Measurements from ENCODE around the gene SIX6.

The SIX6 gene

DNA sequence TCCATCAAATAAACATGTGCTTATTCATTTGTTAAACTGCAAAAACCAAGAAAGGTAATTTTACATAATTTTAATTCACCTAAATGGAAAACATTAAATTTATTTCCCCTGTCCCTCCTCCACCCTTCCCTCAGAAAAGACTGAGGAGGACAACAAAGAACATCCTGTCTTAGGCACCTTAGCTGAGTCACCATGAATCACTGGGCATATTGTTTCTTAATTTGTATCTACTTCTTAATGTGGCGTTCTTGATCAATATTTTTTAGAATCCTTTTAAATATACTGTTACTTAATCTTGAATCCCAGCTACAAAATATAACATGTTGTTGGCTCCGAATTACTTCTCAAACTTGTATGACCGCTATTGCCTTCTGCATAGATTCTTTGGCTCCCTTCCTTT lies 23.5 kb downstream of the SIX6 start:
- peak; percentile 89 for ATAC-seq (ENCODE audit: low read depth)
- DNase-seq (ENCODE audit: low spot score) = no peak
- no peaks in the 10 kb centered on the region for H3K36me3 ChIP-seq (ENCODE audit: low read depth)
- TF ChIP-seq, protein P1, sequence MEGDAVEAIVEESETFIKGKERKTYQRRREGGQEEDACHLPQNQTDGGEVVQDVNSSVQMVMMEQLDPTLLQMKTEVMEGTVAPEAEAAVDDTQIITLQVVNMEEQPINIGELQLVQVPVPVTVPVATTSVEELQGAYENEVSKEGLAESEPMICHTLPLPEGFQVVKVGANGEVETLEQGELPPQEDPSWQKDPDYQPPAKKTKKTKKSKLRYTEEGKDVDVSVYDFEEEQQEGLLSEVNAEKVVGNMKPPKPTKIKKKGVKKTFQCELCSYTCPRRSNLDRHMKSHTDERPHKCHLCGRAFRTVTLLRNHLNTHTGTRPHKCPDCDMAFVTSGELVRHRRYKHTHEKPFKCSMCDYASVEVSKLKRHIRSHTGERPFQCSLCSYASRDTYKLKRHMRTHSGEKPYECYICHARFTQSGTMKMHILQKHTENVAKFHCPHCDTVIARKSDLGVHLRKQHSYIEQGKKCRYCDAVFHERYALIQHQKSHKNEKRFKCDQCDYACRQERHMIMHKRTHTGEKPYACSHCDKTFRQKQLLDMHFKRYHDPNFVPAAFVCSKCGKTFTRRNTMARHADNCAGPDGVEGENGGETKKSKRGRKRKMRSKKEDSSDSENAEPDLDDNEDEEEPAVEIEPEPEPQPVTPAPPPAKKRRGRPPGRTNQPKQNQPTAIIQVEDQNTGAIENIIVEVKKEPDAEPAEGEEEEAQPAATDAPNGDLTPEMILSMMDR (IDR thresholded peaks at IDR 0.05; ENCODE audit: poor library complexity, severe bottlenecking) = no peak
- H3K4me3 ChIP-seq (ENCODE audit: severe bottlenecking) = no peak overlapping the region
- no peaks in the 10 kb centered on the region for H3K9me3 ChIP-seq (ENCODE audit: severe bottlenecking)
- H3K4me1 ChIP-seq (ENCODE audit: insufficient read depth, poor library complexity, severe bottlenecking) = peaks cover 13% of the 10 kb centered on the region
- H3K27ac ChIP-seq (ENCODE audit: poor library complexity, severe bottlenecking) = no peak overlapping the region
- H3K27me3 ChIP-seq (ENCODE audit: insufficient read depth, poor library complexity, severe bottlenecking) = no peaks in the 10 kb centered on the region

DNA sequence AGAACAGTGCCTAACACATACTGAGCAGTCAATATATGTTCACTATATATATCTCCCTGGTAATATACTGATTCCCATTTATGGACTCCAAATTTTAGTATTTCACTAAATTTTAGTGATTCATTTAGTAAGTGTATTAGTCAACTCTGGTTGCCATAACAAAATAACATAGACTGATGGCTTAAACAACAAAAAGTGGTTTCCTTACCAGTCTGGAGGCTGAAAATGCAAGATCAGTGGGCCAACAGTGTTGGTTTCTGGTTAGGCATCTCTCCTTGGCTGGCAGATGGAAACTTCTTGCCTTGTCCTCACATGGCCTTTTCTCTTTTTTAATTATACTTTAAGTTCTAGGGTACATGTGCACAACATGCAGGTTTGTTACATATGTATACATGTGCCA lies 28.7 kb downstream of the SIX6 start:
- no peaks in the 10 kb centered on the region for H3K36me3 ChIP-seq (ENCODE audit: low read depth)
- ATAC-seq (ENCODE audit: low read depth) (no peak), DNase-seq (ENCODE audit: low spot score) (no peak)
- H3K9me3 ChIP-seq (ENCODE audit: severe bottlenecking) = no peaks in the 10 kb centered on the region
- H3K4me3 ChIP-seq (ENCODE audit: severe bottlenecking) = no peak overlapping the region
- H3K27ac ChIP-seq (ENCODE audit: poor library complexity, severe bottlenecking) = no peak overlapping the region
- H3K27me3 ChIP-seq (ENCODE audit: insufficient read depth, poor library complexity, severe bottlenecking) = no peaks in the 10 kb centered on the region
- peaks cover 4% of the 10 kb centered on the region for H3K4me1 ChIP-seq (ENCODE audit: insufficient read depth, poor library complexity, severe bottlenecking)
- TF ChIP-seq, protein P1 (IDR thresholded peaks at IDR 0.05; ENCODE audit: poor library complexity, severe bottlenecking) = no peak

DNA sequence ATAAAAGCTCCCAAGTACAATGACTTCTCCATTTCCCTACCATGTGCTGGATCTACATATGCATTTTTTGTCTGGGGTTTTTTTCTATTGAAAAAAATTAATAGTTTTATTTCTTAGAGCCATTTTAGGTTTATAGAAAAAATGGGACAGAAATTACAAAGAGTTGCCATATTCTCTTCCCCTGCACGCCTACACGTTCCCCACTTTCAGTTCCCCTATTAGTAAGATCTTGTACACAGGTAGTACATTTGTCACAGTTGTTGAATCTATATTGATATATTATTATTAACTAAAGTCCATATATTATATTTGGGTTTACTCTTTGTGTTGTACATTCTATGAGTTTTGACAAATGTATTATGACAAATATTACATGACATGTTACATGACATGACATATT lies 35.7 kb downstream of the SIX6 start:
- ATAC-seq (ENCODE audit: low read depth) (no peak), DNase-seq (ENCODE audit: low spot score) (no peak)
- Histone ChIP-seq H3K4me1 (ENCODE audit: insufficient read depth, poor library complexity, severe bottlenecking) (no peaks in the 10 kb centered on the region), H3K9me3 (ENCODE audit: severe bottlenecking) (peaks cover 7% of the 10 kb centered on the region), H3K4me3 (ENCODE audit: severe bottlenecking) (no peak overlapping the region), H3K36me3 (ENCODE audit: low read depth) (no peaks in the 10 kb centered on the region), H3K27ac (ENCODE audit: poor library complexity, severe bottlenecking) (no peak overlapping the region), H3K27me3 (ENCODE audit: insufficient read depth, poor library complexity, severe bottlenecking) (peaks cover 15% of the 10 kb centered on the region)
- TF ChIP-seq, protein P1 (IDR thresholded peaks at IDR 0.05; ENCODE audit: poor library complexity, severe bottlenecking) = no peak

DNA sequence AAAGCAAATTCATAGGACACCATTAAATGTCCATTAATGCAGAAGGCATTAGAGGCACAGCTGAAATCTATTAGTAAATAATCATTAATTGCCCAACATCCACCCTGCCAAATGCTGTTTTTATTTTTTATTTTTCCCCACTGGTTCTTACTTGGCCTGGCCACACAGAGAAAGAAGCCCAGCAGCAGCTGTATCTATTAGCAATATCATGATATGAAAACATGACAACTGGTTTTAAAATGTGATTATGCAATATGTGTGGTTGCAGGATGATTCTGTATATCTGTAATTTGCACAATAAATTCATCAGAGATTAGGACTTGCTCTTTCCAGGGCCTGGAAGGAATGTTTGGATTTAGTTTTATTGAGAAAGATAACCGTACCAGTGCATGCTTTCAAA lies 44.9 kb downstream of the SIX6 start:
- no peak for DNase-seq (ENCODE audit: low spot score)
- Histone ChIP-seq H3K27ac (ENCODE audit: poor library complexity, severe bottlenecking) (no peak overlapping the region), H3K9me3 (ENCODE audit: severe bottlenecking) (no peaks in the 10 kb centered on the region), H3K4me3 (ENCODE audit: severe bottlenecking) (no peak overlapping the region), H3K27me3 (ENCODE audit: insufficient read depth, poor library complexity, severe bottlenecking) (peaks cover 21% of the 10 kb centered on the region), H3K36me3 (ENCODE audit: low read depth) (no peaks in the 10 kb centered on the region), H3K4me1 (ENCODE audit: insufficient read depth, poor library complexity, severe bottlenecking) (no peaks in the 10 kb centered on the region)
- no peak for ATAC-seq (ENCODE audit: low read depth)
- TF ChIP-seq, protein P1 (IDR thresholded peaks at IDR 0.05; ENCODE audit: poor library complexity, severe bottlenecking) = no peak

DNA sequence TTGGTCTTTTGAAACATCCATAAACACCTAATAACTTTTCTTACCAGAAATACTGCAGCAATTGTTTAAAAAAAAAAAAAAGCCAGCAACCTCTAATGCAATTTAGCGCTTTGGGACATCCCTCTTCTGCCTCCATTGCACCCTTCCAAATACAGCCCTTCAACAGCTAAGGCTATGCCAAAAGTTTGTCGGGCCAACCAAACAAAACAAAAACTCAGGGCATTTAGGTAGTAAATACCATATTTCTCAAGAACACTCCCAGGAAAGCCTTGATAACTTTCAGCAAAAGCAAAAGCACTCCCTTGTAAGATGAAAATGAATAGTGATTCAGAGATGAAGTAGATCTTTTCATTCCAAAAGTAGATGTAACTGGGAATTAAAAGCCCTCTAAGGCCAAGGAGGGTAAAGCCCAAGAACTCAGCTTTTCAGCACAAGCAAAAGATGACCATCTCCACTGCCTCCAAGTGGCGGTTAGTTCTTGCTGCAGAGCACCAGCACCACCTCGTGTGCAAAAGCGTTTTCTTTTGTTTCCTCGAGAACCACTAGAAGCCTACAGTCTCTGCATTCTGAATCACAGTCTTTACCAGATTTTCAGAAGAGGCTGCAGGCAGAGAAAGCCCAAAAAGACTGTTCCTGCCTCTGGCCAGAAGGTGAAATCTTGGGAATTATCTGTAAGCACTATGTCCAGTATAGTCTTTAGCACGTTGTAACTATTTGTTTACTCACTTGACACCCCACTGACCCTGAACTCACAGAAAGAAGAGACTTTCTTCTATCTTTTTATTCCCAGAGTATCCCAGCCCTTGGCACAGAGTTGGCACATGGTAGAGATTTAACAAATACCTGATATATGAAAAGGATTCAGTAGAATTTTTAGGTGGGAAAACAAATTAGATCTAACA lies 53.1 kb downstream of the SIX6 start:
- Histone ChIP-seq H3K36me3 (ENCODE audit: low read depth) (no peaks in the 10 kb centered on the region), H3K4me1 (ENCODE audit: insufficient read depth, poor library complexity, severe bottlenecking) (no peaks in the 10 kb centered on the region), H3K27me3 (ENCODE audit: insufficient read depth, poor library complexity, severe bottlenecking) (no peaks in the 10 kb centered on the region), H3K4me3 (ENCODE audit: severe bottlenecking) (no peak overlapping the region), H3K9me3 (ENCODE audit: severe bottlenecking) (no peaks in the 10 kb centered on the region), H3K27ac (ENCODE audit: poor library complexity, severe bottlenecking) (no peak overlapping the region)
- ATAC-seq (ENCODE audit: low read depth) (peak; percentile 88), DNase-seq (ENCODE audit: low spot score) (no peak)
- TF ChIP-seq, protein P1 (IDR thresholded peaks at IDR 0.05; ENCODE audit: poor library complexity, severe bottlenecking) = peak; percentile 93

Data from RWPE2 (cell line).